ENCODE measurements around the gene MMP28. TPM values are rescaled to one million over a fixed set of nuclear protein-coding genes. Genes with fewer than 3 reads are reported as not detected.
"Not testable (repeated sequence)": the region's sequence is repeated elsewhere in the genome, so short reads cannot be mapped to it uniquely, and the experiment has no call there.

MMP28 gene
- total and polyA plus RNA-seq, 2 donors: 13.2 to 48.6 TPM

- Histone ChIP-seq H3K36me3 (ENCODE audit: insufficient read depth) (no peaks in the 10 kb centered on the region), H3K4me1 (ENCODE audit: insufficient read depth) (no peaks in the 10 kb centered on the region), H3K27ac (ENCODE audit: low read depth) (no peak overlapping the region), H3K4me3 (ENCODE audit: low read depth, low read length) (no peak overlapping the region)
- 50% methylated on average over 7 of the region's 7 CpGs for WGBS
- no peak for DNase-seq (ENCODE audit: extremely low spot score)
These were observed 28.4 kb downstream of the MMP28 start for GRCh38 chr17:35766903-35767510.

- no peak overlapping the region for H3K4me3 ChIP-seq (ENCODE audit: low read depth, low read length)
- no peak overlapping the region for H3K27ac ChIP-seq (ENCODE audit: low read depth)
- WGBS: 92% methylated on average over 24 of the region's 24 CpGs
- DNase-seq (ENCODE audit: extremely low spot score): no peak
- no peaks in the 10 kb centered on the region for H3K36me3 ChIP-seq (ENCODE audit: insufficient read depth)
- no peaks in the 10 kb centered on the region for H3K4me1 ChIP-seq (ENCODE audit: insufficient read depth)
These were observed 29.0 kb downstream of the MMP28 start for GRCh38 chr17:35766489-35766877.

- H3K27ac ChIP-seq (ENCODE audit: low read depth): no peak overlapping the region
These were observed 29.5 kb downstream of the MMP28 start for GRCh38 chr17:35765756-35766488.

GRCh38 chr17:35765086-35765710 lies 30.2 kb downstream of the MMP28 start:
- H3K4me3 ChIP-seq (ENCODE audit: low read depth, low read length): no peak overlapping the region
- H3K36me3 ChIP-seq (ENCODE audit: insufficient read depth): no peaks in the 10 kb centered on the region
- WGBS: 64% methylated on average over 11 of the region's 11 CpGs
- DNase-seq (ENCODE audit: extremely low spot score): no peak
- no peak overlapping the region for H3K27ac ChIP-seq (ENCODE audit: low read depth)
- no peaks in the 10 kb centered on the region for H3K4me1 ChIP-seq (ENCODE audit: insufficient read depth)

More at GRCh38 chr17:35765756-35766488, 29.5 kb downstream of the MMP28 start:
- WGBS: 80% methylated on average over 8 of the region's 8 CpGs
- H3K36me3 ChIP-seq (ENCODE audit: insufficient read depth): no peaks in the 10 kb centered on the region
- no peaks in the 10 kb centered on the region for H3K4me1 ChIP-seq (ENCODE audit: insufficient read depth)
- no peak overlapping the region for H3K4me3 ChIP-seq (ENCODE audit: low read depth, low read length)
- DNase-seq (ENCODE audit: extremely low spot score): no peak

GRCh38 chr17:35764123-35764991 lies 31.1 kb downstream of the MMP28 start:
- Histone ChIP-seq H3K4me3 (ENCODE audit: low read depth, low read length) (peak overlapping the region; percentile 44), H3K4me1 (ENCODE audit: insufficient read depth) (no peaks in the 10 kb centered on the region), H3K27ac (ENCODE audit: low read depth) (no peak overlapping the region), H3K36me3 (ENCODE audit: insufficient read depth) (no peaks in the 10 kb centered on the region)
- DNase-seq (ENCODE audit: extremely low spot score): no peak
- 7% methylated on average over 75 of the region's 75 CpGs for WGBS

- no peak overlapping the region for H3K27ac ChIP-seq (ENCODE audit: low read depth)
- 35% methylated on average over 17 of the region's 17 CpGs for WGBS
- H3K4me3 ChIP-seq (ENCODE audit: low read depth, low read length): peak overlapping the region; percentile 44
- DNase-seq (ENCODE audit: extremely low spot score): no peak
- H3K36me3 ChIP-seq (ENCODE audit: insufficient read depth): no peaks in the 10 kb centered on the region
- no peaks in the 10 kb centered on the region for H3K4me1 ChIP-seq (ENCODE audit: insufficient read depth)
These were observed 31.7 kb downstream of the MMP28 start for GRCh38 chr17:35763767-35764122.

GRCh38 chr17:35761601-35762000 lies 33.8 kb downstream of the MMP28 start:
- DNase-seq (ENCODE audit: extremely low spot score): no peak
- Histone ChIP-seq H3K27ac (ENCODE audit: low read depth) (no peak overlapping the region), H3K4me3 (ENCODE audit: low read depth, low read length) (no peak overlapping the region), H3K36me3 (ENCODE audit: insufficient read depth) (no peaks in the 10 kb centered on the region), H3K4me1 (ENCODE audit: insufficient read depth) (no peaks in the 10 kb centered on the region)
- whole genome bisulfite sequencing: 84% methylated on average over 5 of the region's 5 CpGs

- 100% methylated on average over 1 of the region's 1 CpG for WGBS
- Histone ChIP-seq H3K36me3 (ENCODE audit: insufficient read depth) (no peaks in the 10 kb centered on the region), H3K4me3 (ENCODE audit: low read depth, low read length) (no peak within 1 kb of the TSS), H3K4me1 (ENCODE audit: insufficient read depth) (no peaks in the 10 kb centered on the region), H3K27ac (ENCODE audit: low read depth) (no peak within 1 kb of the TSS)
- DNase-seq (ENCODE audit: extremely low spot score): no peak
These were observed 34.9 kb downstream of the MMP28 start, which contains the start of gene C17orf50 for GRCh38 chr17:35760587-35760986. TSS of gene C17orf50 (plus strand) at chr17:35760887. CDS start at chr17:35760942, 55 bp downstream.

GRCh38 chr17:35757243-35757642 lies 38.2 kb downstream of the MMP28 start:
- Histone ChIP-seq H3K4me1 (ENCODE audit: insufficient read depth) (no peaks in the 10 kb centered on the region), H3K27ac (ENCODE audit: low read depth) (no peak overlapping the region), H3K36me3 (ENCODE audit: insufficient read depth) (no peaks in the 10 kb centered on the region), H3K4me3 (ENCODE audit: low read depth, low read length) (no peak overlapping the region)
- DNase-seq (ENCODE audit: extremely low spot score): no peak

- no peak for DNase-seq (ENCODE audit: extremely low spot score)
- Histone ChIP-seq H3K36me3 (ENCODE audit: insufficient read depth) (no peaks in the 10 kb centered on the region), H3K27ac (ENCODE audit: low read depth) (no peak within 1 kb of the TSS), H3K4me3 (ENCODE audit: low read depth, low read length) (no peak within 1 kb of the TSS), H3K4me1 (ENCODE audit: insufficient read depth) (no peaks in the 10 kb centered on the region)
- WGBS: 34% methylated on average over 9 of the region's 9 CpGs
These were observed 42.3 kb downstream of the MMP28 start, which contains the start of gene GAS2L2 for GRCh38 chr17:35752945-35753764. TSS of gene GAS2L2 (minus strand) at chr17:35753239. CDS start at chr17:35752850, 389 bp downstream.

GRCh38 chr17:35752471-35752870 lies 43.0 kb downstream of the MMP28 start:
- no peaks in the 10 kb centered on the region for H3K4me1 ChIP-seq (ENCODE audit: insufficient read depth)
- 64% methylated on average over 16 of the region's 16 CpGs for WGBS
- H3K4me3 ChIP-seq (ENCODE audit: low read depth, low read length): no peak overlapping the region
- no peak overlapping the region for H3K27ac ChIP-seq (ENCODE audit: low read depth)
- DNase-seq (ENCODE audit: extremely low spot score): no peak
- no peaks in the 10 kb centered on the region for H3K36me3 ChIP-seq (ENCODE audit: insufficient read depth)

GRCh38 chr17:35751541-35751940 lies 43.9 kb downstream of the MMP28 start:
- 85% methylated on average over 4 of the region's 4 CpGs for WGBS

More at GRCh38 chr17:35751541-35751940, 43.9 kb downstream of the MMP28 start:
- H3K36me3 ChIP-seq (ENCODE audit: insufficient read depth); H3K27ac ChIP-seq (ENCODE audit: low read depth); DNase-seq (ENCODE audit: extremely low spot score); H3K4me3 ChIP-seq (ENCODE audit: low read depth, low read length); H3K4me1 ChIP-seq (ENCODE audit: insufficient read depth): not testable (repeated sequence)
